Lower lobe of right lung (tissue), 2 donors: Measurements from ENCODE around the gene PLIN4. TPM values are rescaled to one million over a fixed set of nuclear protein-coding genes. Genes with fewer than 3 reads are reported as not detected.

Source experiments
- ATAC-seq, 2 donors: fragments of 200-7000 bp; cut with Tn5 transposase; one replicate each; pipeline ENCODE4 v1.9.1; 2020 to 2022; ENCODE audit warnings: mild to moderate bottlenecking in 2 of 2, moderate library complexity in 2 of 2
- DNase-seq: peaks from one replicate; pipeline ENCODE4 v3.0.0-alpha.2; 2020
- H3K27ac ChIP-seq: fragments of 200-600 bp; one replicate; pipeline ENCODE4 v1.8.0; 2022
- H3K27me3 ChIP-seq: fragments of 200-600 bp; one replicate; pipeline ENCODE4 v1.8.0; 2022; ENCODE audit warnings: low read depth
- H3K36me3 ChIP-seq: fragments of 200-600 bp; one replicate; pipeline ENCODE4 v1.8.0; 2022; ENCODE audit warnings: mild to moderate bottlenecking
- H3K4me1 ChIP-seq: fragments of 200-600 bp; one replicate; pipeline ENCODE4 v1.8.0; 2022
- H3K4me3 ChIP-seq: fragments of 200-600 bp; one replicate; pipeline ENCODE4 v1.8.0; 2022; ENCODE audit warnings: mild to moderate bottlenecking
- H3K9me3 ChIP-seq: fragments of 200-600 bp; one replicate; pipeline ENCODE4 v1.8.0; 2022
- intact Hi-C: fragments of 100-400 bp; cut with DNase I; formaldehyde crosslinking; loops from one replicate; pipeline ENCODE4 v1.11.0; 2022
- total RNA-seq: library from RNA; stranded (reverse); fragmentation: NEBNext Ultra II Directional; extraction: Animal tissue kit (Norgen Biotek cat#: 25700); gene quantifications from one replicate; pipeline ENCODE4 v1.2.1, GENCODE V29; 2021
- TF ChIP-seq, protein P1 (sequence below): fragments of 200-600 bp; IDR thresholded peaks from one replicate; pipeline ENCODE4 v1.8.0; 2022; ENCODE audit warnings: antibody characterized with exemption, mild to moderate bottlenecking
- donor health status: DM: no; HTN: yes; CAD: no; lungs with severe emphysema.

Gene PLIN4
- total RNA-seq, 1 donor from 2014 or later: 4.6 TPM

DNA sequence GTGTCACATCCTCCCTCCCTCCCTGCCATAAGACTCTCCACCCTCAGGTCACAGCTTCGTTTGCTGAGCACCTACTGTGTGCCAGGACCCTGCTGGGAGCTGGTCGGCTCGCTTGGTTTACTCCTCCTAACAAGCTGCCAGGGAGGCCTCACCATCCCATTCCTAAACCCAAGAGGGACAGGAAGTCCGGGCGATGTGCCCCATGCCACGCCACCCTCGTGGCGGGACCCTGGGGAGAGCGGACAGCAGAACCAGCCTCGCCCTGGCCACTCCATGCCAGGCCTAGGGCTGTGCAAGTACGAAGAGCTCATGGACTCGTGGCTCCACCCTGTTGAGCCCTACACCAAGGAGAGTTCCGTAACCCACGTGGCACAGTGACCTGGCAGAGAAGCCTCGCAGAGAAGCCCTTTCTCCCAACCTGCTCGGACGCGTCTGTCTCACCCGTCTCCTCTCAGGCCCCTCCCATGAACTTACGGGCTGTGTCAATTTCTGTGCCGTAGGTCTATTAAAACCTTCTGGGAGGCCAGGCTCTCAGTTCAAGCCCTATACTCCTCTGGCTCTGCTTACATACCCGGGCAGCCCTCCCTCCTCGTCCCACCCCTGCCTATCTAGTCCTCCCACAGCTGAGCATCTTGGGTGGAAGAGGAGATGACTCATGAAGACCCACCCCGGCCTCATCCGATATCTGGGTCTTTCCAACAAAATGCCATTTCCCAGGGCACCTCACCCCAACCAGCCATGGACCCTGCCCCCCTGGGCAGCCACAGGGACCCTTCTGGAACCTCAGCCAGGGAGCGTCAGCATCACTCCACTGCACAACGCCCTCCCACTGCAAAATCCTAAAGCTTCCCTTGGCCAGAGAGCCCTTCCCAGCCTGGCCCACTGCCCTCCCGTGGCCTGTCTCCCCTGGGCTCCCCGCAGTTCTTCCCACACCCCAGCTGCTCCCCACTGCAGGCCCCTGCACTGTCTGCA, 63.3 kb downstream of the PLIN4 start:
- intact Hi-C loops: no loop called here
- Histone ChIP-seq H3K27ac (no peak overlapping the region), H3K27me3 (no peaks in the 10 kb centered on the region), H3K4me3 (peak overlapping the region; percentile 6), H3K4me1 (peaks cover 14% of the 10 kb centered on the region), H3K9me3 (no peaks in the 10 kb centered on the region), H3K36me3 (peaks cover 44% of the 10 kb centered on the region)
- DNase-seq (no peak), ATAC-seq (no peak)
- TF ChIP-seq, protein P1, sequence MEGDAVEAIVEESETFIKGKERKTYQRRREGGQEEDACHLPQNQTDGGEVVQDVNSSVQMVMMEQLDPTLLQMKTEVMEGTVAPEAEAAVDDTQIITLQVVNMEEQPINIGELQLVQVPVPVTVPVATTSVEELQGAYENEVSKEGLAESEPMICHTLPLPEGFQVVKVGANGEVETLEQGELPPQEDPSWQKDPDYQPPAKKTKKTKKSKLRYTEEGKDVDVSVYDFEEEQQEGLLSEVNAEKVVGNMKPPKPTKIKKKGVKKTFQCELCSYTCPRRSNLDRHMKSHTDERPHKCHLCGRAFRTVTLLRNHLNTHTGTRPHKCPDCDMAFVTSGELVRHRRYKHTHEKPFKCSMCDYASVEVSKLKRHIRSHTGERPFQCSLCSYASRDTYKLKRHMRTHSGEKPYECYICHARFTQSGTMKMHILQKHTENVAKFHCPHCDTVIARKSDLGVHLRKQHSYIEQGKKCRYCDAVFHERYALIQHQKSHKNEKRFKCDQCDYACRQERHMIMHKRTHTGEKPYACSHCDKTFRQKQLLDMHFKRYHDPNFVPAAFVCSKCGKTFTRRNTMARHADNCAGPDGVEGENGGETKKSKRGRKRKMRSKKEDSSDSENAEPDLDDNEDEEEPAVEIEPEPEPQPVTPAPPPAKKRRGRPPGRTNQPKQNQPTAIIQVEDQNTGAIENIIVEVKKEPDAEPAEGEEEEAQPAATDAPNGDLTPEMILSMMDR: no peak

DNA sequence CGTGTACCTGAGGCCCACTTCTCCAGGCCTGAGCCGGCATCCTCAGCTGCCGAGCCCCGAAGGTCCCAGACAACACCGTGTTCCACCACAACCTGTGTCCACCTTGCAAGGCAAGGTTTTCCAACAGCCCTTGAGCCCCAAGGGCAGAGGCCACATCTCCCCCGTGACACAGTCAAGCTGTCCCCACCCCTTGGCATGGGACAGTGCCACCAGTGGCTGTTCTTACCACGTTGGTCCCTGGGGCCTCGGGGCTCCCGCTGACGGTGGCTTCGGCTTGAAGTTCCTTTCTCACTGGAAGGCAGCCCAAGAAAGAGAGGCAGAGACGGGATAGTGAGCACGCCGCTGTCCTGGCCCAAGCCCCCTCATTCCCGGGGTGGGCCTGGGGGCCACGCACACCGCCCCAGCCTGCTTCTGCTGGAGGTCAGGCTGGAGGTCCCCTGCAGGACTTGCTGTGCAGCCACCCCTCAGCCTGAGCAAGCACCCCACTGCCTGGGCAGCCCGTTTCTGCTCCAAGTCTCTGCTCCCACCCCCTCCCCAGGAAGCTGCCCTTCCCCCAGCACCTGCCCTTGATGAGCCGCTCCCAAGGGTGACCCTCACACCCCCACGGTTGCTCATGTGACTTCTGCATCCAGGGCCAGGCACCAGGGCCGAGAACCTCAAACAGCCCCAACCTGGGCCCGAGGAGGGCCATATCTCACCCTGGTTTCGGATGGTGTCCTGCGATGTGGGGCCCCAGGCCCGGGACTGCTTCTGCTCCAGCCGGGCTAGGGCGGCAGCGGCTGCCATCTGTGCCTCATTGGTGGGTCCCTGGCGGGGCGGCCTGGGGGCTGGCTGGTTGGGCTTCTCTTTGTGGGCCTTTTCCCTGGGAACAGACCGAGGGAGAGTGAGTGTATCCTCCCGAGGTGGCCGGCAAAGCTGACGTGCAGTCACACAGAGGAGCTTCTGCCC, 64.8 kb downstream of the PLIN4 start:
- intact Hi-C loops: no loop called here
- peaks cover 14% of the 10 kb centered on the region for H3K4me1 ChIP-seq
- H3K4me3 ChIP-seq: no peak overlapping the region
- no peak for ATAC-seq
- H3K27me3 ChIP-seq: no peaks in the 10 kb centered on the region
- TF ChIP-seq, protein P1: no peak
- H3K27ac ChIP-seq: no peak overlapping the region
- H3K9me3 ChIP-seq: no peaks in the 10 kb centered on the region
- DNase-seq: no peak
- H3K36me3 ChIP-seq: peaks cover 59% of the 10 kb centered on the region

DNA sequence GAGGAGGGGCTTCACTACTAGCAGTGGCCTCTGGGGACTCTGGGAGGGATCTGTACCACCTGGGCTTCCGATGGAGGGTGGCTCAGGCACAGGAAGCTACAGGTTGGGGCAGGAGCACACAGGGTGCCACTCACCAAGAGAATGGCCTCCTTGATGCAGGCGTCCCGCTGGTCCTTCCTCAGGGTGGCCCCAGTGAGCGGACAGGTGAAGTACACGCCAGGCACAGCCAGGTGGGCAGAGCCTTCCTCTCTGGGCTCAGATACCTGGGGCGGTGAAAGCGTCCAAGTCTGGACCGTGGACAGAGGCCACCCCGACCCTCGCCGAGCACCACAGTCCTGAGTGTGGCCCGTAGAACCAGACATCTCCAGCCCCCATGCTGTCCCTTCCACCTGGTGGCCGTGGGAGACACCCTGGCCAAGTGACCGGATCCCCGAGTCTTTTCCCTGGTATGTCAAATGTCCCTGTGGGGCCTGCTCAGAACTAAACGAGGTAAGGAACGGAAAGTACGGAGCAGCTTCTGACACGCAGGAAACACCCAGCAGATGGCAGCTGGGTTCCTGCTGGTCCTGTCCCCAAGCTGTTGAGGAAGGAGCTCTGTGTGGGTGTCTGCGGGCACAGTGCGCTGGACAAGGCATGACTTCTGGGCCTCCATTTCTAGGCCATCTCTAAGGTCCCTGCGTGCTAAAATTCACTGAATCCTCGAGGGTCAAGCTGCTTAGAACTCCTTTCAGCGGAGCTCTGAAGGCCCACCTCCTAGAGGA, 65.9 kb downstream of the PLIN4 start:
- ATAC-seq (no peak), DNase-seq (no peak)
- Histone ChIP-seq H3K4me3 (no peak overlapping the region), H3K36me3 (peaks cover 70% of the 10 kb centered on the region), H3K27ac (no peak overlapping the region), H3K27me3 (no peaks in the 10 kb centered on the region), H3K4me1 (peaks cover 14% of the 10 kb centered on the region), H3K9me3 (no peaks in the 10 kb centered on the region)
- intact Hi-C loops: no loop called here
- TF ChIP-seq, protein P1: no peak

Other genes with a start within 250 kb of the PLIN4 start
- gene SHD, start 239.2 kb downstream of the PLIN4 start, total RNA-seq: not detected
- 1.7 TPM for gene TMIGD2, start 216.1 kb downstream of the PLIN4 start, total RNA-seq
- 0.62 TPM for gene FSD1, start 213.9 kb downstream of the PLIN4 start, total RNA-seq
- 11.8 TPM for gene STAP2, start 179.7 kb downstream of the PLIN4 start, total RNA-seq
- gene MPND, start 174.9 kb downstream of the PLIN4 start, total RNA-seq: 41.2 TPM
- gene SH3GL1, start 117.9 kb downstream of the PLIN4 start, total RNA-seq: 44.3 TPM
- gene CHAF1A, start 115.8 kb downstream of the PLIN4 start, total RNA-seq: 7.2 TPM
- gene UBXN6, start 60.7 kb downstream of the PLIN4 start, total RNA-seq: 86.1 TPM
- gene HDGFL2, start 46.2 kb downstream of the PLIN4 start, total RNA-seq: 29.4 TPM
- gene PLIN5, start 16.7 kb upstream of the PLIN4 start, total RNA-seq: 19.9 TPM
- gene LRG1, start 21.6 kb upstream of the PLIN4 start, total RNA-seq: 14.9 TPM
- 11.3 TPM for gene SEMA6B, start 41.2 kb upstream of the PLIN4 start, total RNA-seq
- 11.2 TPM for gene TNFAIP8L1, start 121.0 kb upstream of the PLIN4 start, total RNA-seq
- 91.6 TPM for gene MYDGF, start 151.9 kb upstream of the PLIN4 start, total RNA-seq
- 79.6 TPM for gene DPP9, start 205.4 kb upstream of the PLIN4 start, total RNA-seq